Astrocyte (in vitro differentiated cells and primary cell): ENCODE measurements around the gene AFF3.

Experiments used
- CTCF ChIP-seq: IDR thresholded peaks from 2 replicates; pipeline ENCODE4 v1.5.1; 2011; ENCODE audit warnings: low read depth, mild to moderate bottlenecking, inconsistent platforms, low read length, moderate library complexity; ENCODE audit not compliant: insufficient read depth
- EZH2 ChIP-seq: IDR thresholded peaks from 2 replicates; pipeline ENCODE4 v1.6.1; 2012; ENCODE audit warnings: mild to moderate bottlenecking, low read length, inconsistent platforms; ENCODE audit not compliant: insufficient read depth

- TF ChIP-seq CTCF (no peak), EZH2 (no peak)
These were observed 479.5 kb downstream of the AFF3 start for GRCh38 chr2:99662761-99663341.
